ENCODE results near the gene THEMIS2. TPM values are rescaled to one million over a fixed set of nuclear protein-coding genes. Genes with fewer than 3 reads are reported as not detected.
A peak's percentile ranks its signal among the peaks of the same experiment; 100 is the strongest.

Gene THEMIS2
- total RNA-seq, 5 donors from 2014 or later (not counting 1 experiment from before 2014, with no cell fraction given) = 39.0 to 124 (median 94.8) TPM

- no peak overlapping the region for H3K27ac Mint-ChIP-seq
- peaks cover 9 to 14% of the 10 kb centered on the region in 2 donors for H3K27me3 Mint-ChIP-seq
- H3K36me3 Mint-ChIP-seq = no peaks in the 10 kb centered on the region
- H3K9me3 Mint-ChIP-seq = no peaks in the 10 kb centered on the region
- Histone ChIP-seq H3K4me1 (ENCODE audit: control insufficient read depth in 1 of 2, extremely low read depth in 1 of 2, insufficient read depth in 2 of 2, low read length in 2 of 2) (peaks cover 0 to 17% of the 10 kb centered on the region in 2 experiments), H3K27ac (ENCODE audit: low read length) (no peak overlapping the region), H3K27me3 (replicated peaks in 1 of 2; ENCODE audit: control insufficient read depth in 2 of 2, extremely low read depth in 1 of 2, insufficient read depth in 2 of 2, low read length in 1 of 2) (peaks cover 0 to 18% of the 10 kb centered on the region in 2 experiments), H3K36me3 (ENCODE audit: control insufficient read depth in 2 of 2, extremely low read depth in 1 of 2, insufficient read depth in 1 of 2, low read length in 1 of 2) (no peaks in the 10 kb centered on the region), H3K9me3 (no peaks in the 10 kb centered on the region), H3K4me3 (ENCODE audit: control insufficient read depth in 1 of 2, extremely low read depth in 1 of 2, low read length in 1 of 2) (no peak overlapping the region)
- ChIA-PET CTCF (no interaction called here), POLR2A (interaction anchor here in 1 of 2 donors (0.5 kb wide), 1 partner anchor 230 kb away, joined by 4 read pairs; no protein-coding TSS in a partner anchor)
- H3K4me1 Mint-ChIP-seq = peaks cover 14 to 31% (median 26%) of the 10 kb centered on the region in 3 donors
- peak overlapping the region in 1 of 3 donors; percentile 54 for H3K4me3 Mint-ChIP-seq
- ATAC-seq (replicated peaks in 1 of 4) (no peak), DNase-seq (no peak)
- WGBS (ENCODE audit: insufficient coverage) = 70% methylated on average over 8 of the region's 8 CpGs
Observed at GRCh38 chr1:27935721-27936120, 63.4 kb downstream of the THEMIS2 start.

Other genes with a start within 250 kb of the THEMIS2 start
- 10 to 100 TPM in 2 of 5 donors, 1 to 10 TPM in 3; 3.2 to 37.3 (median 5.7) TPM for gene FGR, start 237.4 kb upstream of the THEMIS2 start, total RNA-seq
- gene IFI6, start 200.4 kb upstream of the THEMIS2 start, total RNA-seq = 10 to 100 TPM; 28.2 to 52.1 (median 40.7) TPM
- gene FAM76A, start 146.6 kb upstream of the THEMIS2 start, total RNA-seq = 10 to 100 TPM; 18.1 to 23.4 (median 21.2) TPM
- 10 to 100 TPM; 21.2 to 31.4 (median 27.4) TPM for gene STX12, start 99.3 kb upstream of the THEMIS2 start, total RNA-seq
- 10 to 100 TPM; 20.5 to 48.1 (median 40.5) TPM for gene PPP1R8, start 41.8 kb upstream of the THEMIS2 start, total RNA-seq
- gene RPA2, start 42.0 kb downstream of the THEMIS2 start, total RNA-seq = 10 to 100 TPM; 36.1 to 68.9 (median 53.5) TPM
- under 1 TPM in 4 of 5 donors, not detected in 1; 0.22 to 0.44 (median 0.33) TPM for gene SMPDL3B, start 62.5 kb downstream of the THEMIS2 start, total RNA-seq
- gene XKR8, start 87.4 kb downstream of the THEMIS2 start, total RNA-seq = 10 to 100 TPM in 3 of 5 donors, 1 to 10 TPM in 2; 7.7 to 18.3 (median 14.4) TPM
- 10 to 100 TPM; 15.0 to 20.2 (median 16.7) TPM for gene EYA3, start 216.1 kb downstream of the THEMIS2 start, total RNA-seq

Data from T-cell (primary cell).